ENCODE data around the gene GPSM1. TPM values are rescaled to one million over a fixed set of nuclear protein-coding genes. Genes with fewer than 3 reads are reported as not detected.
A peak's percentile ranks its signal among the peaks of the same experiment; 100 is the strongest.

The GPSM1 gene
- total and polyA plus RNA-seq, 9 of the 15 experiments (the other 6 are each of a cell fraction or from before 2014, with no cell fraction given): 0.04 to 14.2 (median 3.1) TPM

DNA sequence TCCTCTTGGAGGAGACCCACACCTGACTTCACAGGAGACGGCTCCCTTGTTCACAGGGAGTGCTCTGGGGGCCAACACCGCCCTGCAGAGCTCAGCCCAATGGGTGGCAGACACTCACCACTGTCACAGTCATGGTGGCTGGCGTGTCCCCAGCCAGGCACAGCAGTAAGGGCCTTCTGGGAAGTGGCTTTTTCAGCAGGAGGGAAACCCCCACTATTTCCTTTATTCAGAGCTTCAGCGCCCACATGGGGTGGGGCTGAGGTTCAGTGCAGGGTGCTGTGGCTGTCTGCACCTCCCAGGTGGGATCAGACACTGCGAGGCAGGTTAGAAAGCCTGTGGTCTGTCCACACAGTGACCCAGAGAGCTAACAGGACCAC lies 76.2 kb downstream of the GPSM1 start:
- TF ChIP-seq CAMTA2 (CRISPR knock-in tag; conservative IDR thresholded peaks at IDR 0.05) (no peak), POLR3A (IDR thresholded peaks at IDR 0.05; ENCODE audit: borderline replicate concordance, extremely low read depth, insufficient read depth, insufficient read length) (no peak), ADNP (tag; IDR thresholded peaks at IDR 0.05) (no peak), FOXM1 (IDR thresholded peaks at IDR 0.05; ENCODE audit: low read depth) (no peak), FOXM1 (CRISPR knock-in tag; IDR thresholded peaks at IDR 0.05; ENCODE audit: low read depth) (no peak), ZNF140 (CRISPR knock-in tag; IDR thresholded peaks at IDR 0.05) (no peak)
- Histone ChIP-seq H3K27me3 (ENCODE audit: control insufficient read depth in 2 of 2, insufficient read depth in 2 of 2, low read length in 2 of 2) (no peaks in the 10 kb centered on the region), H3K4me1 (replicated peaks in 1 of 2; ENCODE audit: control insufficient read depth in 2 of 2, insufficient read depth in 2 of 2, low read length in 2 of 2) (peaks cover 5 to 51% of the 10 kb centered on the region in 2 experiments; a peak in 4 of 5 replicates), H4K20me1 (replicated peaks; ENCODE audit: control insufficient read depth, insufficient read depth, low read length) (no peaks in the 10 kb centered on the region; the same call in 1 of the 2 replicates), H3K36me3 (ENCODE audit: control insufficient read depth, insufficient read depth, low read length) (peaks cover 71% of the 10 kb centered on the region), H3K4me3 (no peak overlapping the region), H3K79me2 (ENCODE audit: control insufficient read depth, insufficient read depth, low read length) (peaks cover 31% of the 10 kb centered on the region), H3K9ac (ENCODE audit: insufficient read depth in 1 of 2, low read depth in 2 of 2, low read length in 2 of 2) (peak overlapping the region in 1 of 2 experiments; percentile 8; a peak in 1 of 4 replicates), H3K9me1 (ENCODE audit: control insufficient read depth, insufficient read depth, low read length) (no peaks in the 10 kb centered on the region), H2AFZ (ENCODE audit: low read depth, low read length) (no peak overlapping the region), H3K27ac (ENCODE audit: extremely low read depth, low read depth, low read length) (no peak overlapping the region), H3K9me3 (replicated peaks; ENCODE audit: control insufficient read depth, insufficient read depth, low read depth, low read length) (no peaks in the 10 kb centered on the region), H3K4me2 (ENCODE audit: insufficient read depth, low read length) (no peak overlapping the region)
- no peak for DNase-seq (ENCODE audit: extremely low read depth in 1 of 4, low spot score in 3 of 4)
- intact Hi-C loops (cut with micrococcal nuclease) (no loop called here), in situ Hi-C loops (cut with MboI) (no loop called here)
- CTCF ChIA-PET (ENCODE audit: low intra/inter-chr PET ratio): no interaction called here
- no peak for ATAC-seq
- POLR2A ChIA-PET: interaction anchor here (0.6 to 1.3 kb wide), 5 partner anchors 10 to 111 kb away, joined by 3 to 5 read pairs (median 3); partner anchors contain the start of gene DNLZ
- BruUV-seq (replicated peaks): no TSS peak
- no peak for FAIRE-seq
- WGBS (ENCODE audit: insufficient coverage, low coverage, missing lambda C conversion rate): 89% methylated on average over 5 of the region's 5 CpGs

All from K562 (cell line).